ENCODE measurements around the gene NR6A1.

The NR6A1 gene

GRCh38 chr9:124531115-124531514 lies 240.0 kb downstream of the NR6A1 start:
- no peaks in the 10 kb centered on the region for H3K9me3 ChIP-seq
- H3K4me3 ChIP-seq (ENCODE audit: low read depth, low read length), result no peak overlapping the region
- H3K27me3 ChIP-seq, result no peaks in the 10 kb centered on the region
- no peaks in the 10 kb centered on the region for H3K4me1 ChIP-seq
- no peaks in the 10 kb centered on the region for H3K36me3 ChIP-seq
- no peak for TF ChIP-seq CTCF (IDR thresholded peaks at IDR 0.05; ENCODE audit: low read depth, low read length)
- DNase-seq, result no peak

- no peak for TF ChIP-seq CTCF (IDR thresholded peaks at IDR 0.05; ENCODE audit: low read depth, low read length)
- Histone ChIP-seq H3K36me3 (no peaks in the 10 kb centered on the region), H3K4me3 (ENCODE audit: low read depth, low read length) (no peak overlapping the region), H3K4me1 (no peaks in the 10 kb centered on the region), H3K27me3 (no peaks in the 10 kb centered on the region), H3K9me3 (no peaks in the 10 kb centered on the region)
- no peak for DNase-seq
These were observed 240.9 kb downstream of the NR6A1 start for GRCh38 chr9:124530246-124530645.

- H3K9me3 ChIP-seq, result no peaks in the 10 kb centered on the region
- H3K36me3 ChIP-seq, result no peaks in the 10 kb centered on the region
- no peaks in the 10 kb centered on the region for H3K4me1 ChIP-seq
- H3K27me3 ChIP-seq, result no peaks in the 10 kb centered on the region
- no peak overlapping the region for H3K4me3 ChIP-seq (ENCODE audit: low read depth, low read length)
- TF ChIP-seq CTCF (IDR thresholded peaks at IDR 0.05; ENCODE audit: low read depth, low read length), result no peak
- DNase-seq, result no peak
These were observed 243.3 kb downstream of the NR6A1 start for GRCh38 chr9:124527781-124528180.

- no peaks in the 10 kb centered on the region for H3K36me3 ChIP-seq
- no peak for TF ChIP-seq CTCF (IDR thresholded peaks at IDR 0.05; ENCODE audit: low read depth, low read length)
- DNase-seq, result no peak
- no peaks in the 10 kb centered on the region for H3K9me3 ChIP-seq
- H3K4me3 ChIP-seq (ENCODE audit: low read depth, low read length), result no peak overlapping the region
- no peaks in the 10 kb centered on the region for H3K27me3 ChIP-seq
- H3K4me1 ChIP-seq, result no peaks in the 10 kb centered on the region
These were observed 244.9 kb downstream of the NR6A1 start for GRCh38 chr9:124526174-124526573.

GRCh38 chr9:124522121-124523098 lies 248.7 kb downstream of the NR6A1 start:
- H3K9me3 ChIP-seq, result no peaks in the 10 kb centered on the region
- H3K4me1 ChIP-seq, result no peaks in the 10 kb centered on the region
- no peaks in the 10 kb centered on the region for H3K36me3 ChIP-seq
- no peak for DNase-seq
- H3K27me3 ChIP-seq, result no peaks in the 10 kb centered on the region
- no peak for TF ChIP-seq CTCF (IDR thresholded peaks at IDR 0.05; ENCODE audit: low read depth, low read length)
- H3K4me3 ChIP-seq (ENCODE audit: low read depth, low read length), result no peak overlapping the region

- Histone ChIP-seq H3K27me3 (no peaks in the 10 kb centered on the region), H3K36me3 (no peaks in the 10 kb centered on the region), H3K4me1 (no peaks in the 10 kb centered on the region), H3K4me3 (ENCODE audit: low read depth, low read length) (no peak overlapping the region), H3K9me3 (no peaks in the 10 kb centered on the region)
- TF ChIP-seq CTCF (IDR thresholded peaks at IDR 0.05; ENCODE audit: low read depth, low read length), result no peak
- no peak for DNase-seq
These were observed 250.0 kb downstream of the NR6A1 start for GRCh38 chr9:124521142-124521541.
